DND-41 (cell line): Measurements from ENCODE around the gene TCF4.

Source experiments
- EZH2 ChIP-seq: IDR thresholded peaks from 3 replicates; pipeline ENCODE4 v1.6.1; 2012; ENCODE audit warnings: borderline replicate concordance, low read depth, mild to moderate bottlenecking, moderate library complexity, low read length, inconsistent platforms; ENCODE audit not compliant: severe bottlenecking
- TF ChIP-seq, protein P1 (sequence below): IDR thresholded peaks from 2 replicates; pipeline ENCODE4 v1.5.1; 2012; ENCODE audit warnings: borderline replicate concordance, low read length, moderate library complexity, mild to moderate bottlenecking; ENCODE audit not compliant: poor library complexity, severe bottlenecking; ENCODE audit errors: extremely low read depth

DNA sequence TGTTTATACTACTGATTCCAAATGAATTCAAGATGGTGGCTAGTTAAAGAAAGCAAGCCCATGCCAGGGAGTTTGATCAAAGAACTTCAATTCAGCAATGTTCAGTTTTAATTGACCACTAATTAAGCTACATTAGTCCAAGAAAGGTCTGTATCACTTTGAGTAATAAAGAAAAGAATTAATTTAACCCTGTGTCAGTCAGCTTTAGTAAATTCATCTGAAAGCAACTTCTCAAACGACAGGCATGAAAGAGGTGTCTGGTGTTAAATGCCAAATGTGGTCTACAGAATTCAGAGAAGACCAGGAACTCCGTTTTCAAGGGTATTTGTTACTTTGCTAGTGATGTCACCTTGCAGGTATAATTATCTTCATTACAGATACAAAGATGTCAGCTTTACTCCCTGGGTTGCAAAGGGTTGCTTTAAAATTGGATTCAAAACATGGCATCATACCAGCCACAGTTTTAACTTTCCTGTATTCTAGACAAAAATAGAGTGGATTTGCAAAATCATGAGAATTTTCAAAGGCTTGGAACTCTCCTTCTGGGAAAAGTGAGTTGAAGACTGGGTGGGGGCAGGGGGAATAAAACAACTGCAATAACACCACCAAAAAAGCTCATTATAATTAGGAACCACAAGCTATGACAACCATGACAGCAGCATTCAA, 281.5 kb downstream of the TCF4 start:
- TF ChIP-seq EZH2 = no peak
- TF ChIP-seq, protein P1, sequence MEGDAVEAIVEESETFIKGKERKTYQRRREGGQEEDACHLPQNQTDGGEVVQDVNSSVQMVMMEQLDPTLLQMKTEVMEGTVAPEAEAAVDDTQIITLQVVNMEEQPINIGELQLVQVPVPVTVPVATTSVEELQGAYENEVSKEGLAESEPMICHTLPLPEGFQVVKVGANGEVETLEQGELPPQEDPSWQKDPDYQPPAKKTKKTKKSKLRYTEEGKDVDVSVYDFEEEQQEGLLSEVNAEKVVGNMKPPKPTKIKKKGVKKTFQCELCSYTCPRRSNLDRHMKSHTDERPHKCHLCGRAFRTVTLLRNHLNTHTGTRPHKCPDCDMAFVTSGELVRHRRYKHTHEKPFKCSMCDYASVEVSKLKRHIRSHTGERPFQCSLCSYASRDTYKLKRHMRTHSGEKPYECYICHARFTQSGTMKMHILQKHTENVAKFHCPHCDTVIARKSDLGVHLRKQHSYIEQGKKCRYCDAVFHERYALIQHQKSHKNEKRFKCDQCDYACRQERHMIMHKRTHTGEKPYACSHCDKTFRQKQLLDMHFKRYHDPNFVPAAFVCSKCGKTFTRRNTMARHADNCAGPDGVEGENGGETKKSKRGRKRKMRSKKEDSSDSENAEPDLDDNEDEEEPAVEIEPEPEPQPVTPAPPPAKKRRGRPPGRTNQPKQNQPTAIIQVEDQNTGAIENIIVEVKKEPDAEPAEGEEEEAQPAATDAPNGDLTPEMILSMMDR = no peak
